ENCODE measurements around the gene TESK2.
A peak's percentile ranks its signal among the peaks of the same experiment; 100 is the strongest.
"Not testable (repeated sequence)": the region's sequence is repeated elsewhere in the genome, so short reads cannot be mapped to it uniquely, and the experiment has no call there.

TESK2 gene

DNA sequence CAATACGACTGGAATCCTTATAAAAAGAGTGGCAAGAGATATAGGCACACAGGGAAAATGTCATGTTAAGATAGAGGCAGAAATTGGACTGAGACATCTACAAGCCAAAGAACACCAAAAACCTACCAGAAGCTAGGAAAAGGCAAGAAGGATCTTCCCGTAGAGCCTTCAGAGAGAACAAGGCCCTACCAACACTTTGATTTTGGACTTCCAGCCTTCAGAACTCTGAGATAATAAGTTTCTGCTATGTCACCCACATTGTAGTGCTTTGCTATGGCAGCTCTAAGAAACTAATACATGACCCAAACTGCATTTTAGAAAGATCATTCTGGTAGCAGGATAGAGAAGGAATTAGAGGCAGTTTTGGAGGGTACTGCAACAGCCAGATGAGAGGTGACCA is 126.7 kb downstream of the TESK2 start:
- DNase-seq: no peak

- DNase-seq: not testable (repeated sequence)
Observed at GRCh38 chr1:45360981-45361380, 130.0 kb downstream of the TESK2 start.

- peak; percentile 50 for DNase-seq
Observed at GRCh38 chr1:45359882-45360513, 131.0 kb downstream of the TESK2 start.

- DNase-seq: no peak
Observed at GRCh38 chr1:45356186-45356585, 134.8 kb downstream of the TESK2 start.

GRCh38 chr1:45355683-45356082 is 135.3 kb downstream of the TESK2 start:
- no peak for DNase-seq

DNA sequence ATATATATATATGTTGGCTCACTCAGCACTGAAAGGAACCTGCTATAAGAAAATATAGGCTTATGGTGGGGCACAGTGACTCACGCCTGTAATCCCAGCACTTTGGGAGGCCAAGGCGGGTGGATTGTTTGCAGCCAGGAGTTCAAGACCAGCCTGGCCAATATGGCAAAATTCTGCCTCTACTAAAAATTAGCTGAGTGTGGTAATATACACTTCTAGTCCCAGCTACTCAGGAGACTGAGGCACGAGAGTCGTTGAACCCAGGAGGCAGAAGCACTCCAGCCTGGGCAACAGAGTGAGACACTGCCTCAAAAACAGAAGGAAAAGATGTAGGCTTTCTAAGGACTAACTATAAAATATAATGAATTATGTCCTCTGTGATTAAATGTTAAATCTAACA is 136.1 kb downstream of the TESK2 start:
- no peak for DNase-seq

DNA sequence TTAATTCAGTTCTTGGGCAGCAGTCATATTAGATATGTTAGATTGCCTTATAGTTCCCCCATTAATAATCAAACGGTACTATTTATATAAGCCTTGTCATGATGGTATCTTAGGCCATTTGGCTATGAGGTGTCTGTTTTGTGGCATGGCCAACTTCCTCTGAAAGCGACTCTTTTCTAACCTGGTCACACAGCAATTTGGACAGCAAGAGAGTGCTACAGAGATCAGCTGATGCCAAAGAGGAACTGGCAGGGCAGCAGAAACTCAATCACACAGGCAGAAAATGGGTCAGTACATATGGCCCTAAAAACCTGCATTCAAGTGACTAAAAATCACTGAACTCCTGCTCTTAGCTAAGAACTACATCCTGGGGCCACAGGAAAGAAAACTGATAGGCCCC is 137.3 kb downstream of the TESK2 start:
- no peak for DNase-seq

DNA sequence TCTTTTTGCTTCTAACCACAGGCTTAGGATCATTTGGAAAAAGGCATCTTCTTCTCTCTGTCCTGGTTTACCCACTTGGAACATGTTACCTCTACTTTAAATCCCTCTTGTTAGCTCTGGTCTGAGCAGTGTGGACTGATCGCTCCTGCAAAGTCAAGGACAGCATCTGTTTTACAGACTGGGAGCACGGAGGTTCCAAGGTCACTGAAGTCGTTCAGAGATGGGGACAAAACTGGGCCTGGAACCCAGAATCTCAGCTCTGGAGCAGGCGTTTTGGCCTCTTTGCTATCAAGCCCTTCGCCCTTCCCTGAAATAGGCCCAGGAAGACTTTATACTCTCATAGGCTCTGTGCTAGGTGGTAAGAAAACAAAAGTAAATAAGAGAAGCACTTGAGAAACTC is 139.5 kb downstream of the TESK2 start:
- no peak for DNase-seq

GRCh38 chr1:45348966-45349677 is 141.8 kb downstream of the TESK2 start:
- DNase-seq: no peak

GRCh38 chr1:45348609-45348965 is 142.4 kb downstream of the TESK2 start:
- DNase-seq: no peak

DNA sequence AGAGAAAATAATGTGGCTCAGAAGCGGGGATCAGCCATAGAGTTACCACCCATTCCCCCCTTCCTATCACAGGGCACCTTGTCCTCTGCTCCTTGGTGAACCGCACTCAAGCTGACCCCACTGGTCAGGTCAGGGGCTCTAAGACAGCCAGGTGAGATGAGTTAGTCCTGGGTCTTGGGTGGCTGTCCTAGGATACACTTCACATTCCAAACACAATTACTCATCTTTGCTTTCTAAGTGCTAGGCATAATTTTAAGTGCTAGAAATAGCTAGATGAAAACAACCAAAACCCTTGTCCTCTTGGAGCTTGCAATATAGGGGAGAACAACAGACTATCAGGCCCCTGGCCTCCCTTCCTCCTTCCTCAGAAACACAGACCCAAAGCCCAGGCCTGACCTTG is 142.9 kb downstream of the TESK2 start:
- DNase-seq: no peak

- DNase-seq: no peak
Observed at GRCh38 chr1:45346473-45346872, 144.5 kb downstream of the TESK2 start.

- DNase-seq: no peak
Observed at GRCh38 chr1:45345014-45345413, 145.9 kb downstream of the TESK2 start.

DNA sequence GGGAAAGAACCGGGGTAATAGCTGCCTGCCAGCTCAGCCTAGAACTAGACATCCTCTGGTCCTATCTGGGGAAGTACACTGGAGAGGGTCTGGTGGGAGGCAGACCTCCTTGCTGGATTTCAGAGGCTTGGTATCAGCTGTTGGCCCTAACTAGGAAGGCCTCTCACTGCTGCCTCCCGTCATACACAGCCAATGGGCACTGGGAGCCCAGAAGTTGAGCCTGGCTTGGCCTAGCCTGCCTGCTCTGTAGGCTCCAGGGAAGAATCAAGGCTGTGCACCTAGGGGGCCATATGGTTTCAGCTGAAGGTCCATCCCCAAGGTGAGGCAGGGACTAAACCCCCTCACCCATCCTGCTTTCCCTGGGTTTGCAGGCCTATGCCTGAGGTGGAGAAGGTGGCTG is 146.5 kb downstream of the TESK2 start:
- no peak for DNase-seq

DNA sequence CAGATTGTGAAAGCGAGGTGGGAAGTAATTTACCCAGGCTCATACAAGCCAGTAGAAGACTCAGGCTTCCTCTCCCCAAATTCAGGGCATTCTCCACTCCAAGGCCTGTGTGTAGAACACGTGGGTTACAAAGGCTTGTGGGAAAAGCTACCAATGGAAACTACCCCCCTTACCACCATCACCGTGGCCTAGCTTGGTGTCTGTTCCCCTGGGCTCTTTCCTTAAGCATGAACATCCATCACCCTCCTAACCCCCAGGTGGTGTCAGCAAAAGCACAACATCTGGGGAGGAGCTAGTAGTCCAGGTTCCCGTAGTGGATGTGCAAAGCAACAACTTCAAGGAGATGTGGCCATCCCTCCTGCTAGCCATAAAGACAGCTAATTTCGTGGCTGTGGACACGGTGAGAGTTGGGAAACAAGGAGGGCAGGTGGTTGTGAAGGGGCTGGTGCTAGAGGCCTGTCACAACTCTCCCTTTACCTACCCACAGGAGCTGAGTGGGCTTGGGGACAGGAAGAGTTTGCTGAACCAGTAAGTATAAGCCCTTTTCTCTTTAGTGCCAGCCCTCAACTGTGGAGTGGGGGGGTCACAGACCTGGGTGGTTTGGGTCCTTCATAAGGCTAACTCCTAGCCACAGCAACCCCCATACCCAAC is 150.0 kb downstream of the TESK2 start:
- DNase-seq: no peak

DNA sequence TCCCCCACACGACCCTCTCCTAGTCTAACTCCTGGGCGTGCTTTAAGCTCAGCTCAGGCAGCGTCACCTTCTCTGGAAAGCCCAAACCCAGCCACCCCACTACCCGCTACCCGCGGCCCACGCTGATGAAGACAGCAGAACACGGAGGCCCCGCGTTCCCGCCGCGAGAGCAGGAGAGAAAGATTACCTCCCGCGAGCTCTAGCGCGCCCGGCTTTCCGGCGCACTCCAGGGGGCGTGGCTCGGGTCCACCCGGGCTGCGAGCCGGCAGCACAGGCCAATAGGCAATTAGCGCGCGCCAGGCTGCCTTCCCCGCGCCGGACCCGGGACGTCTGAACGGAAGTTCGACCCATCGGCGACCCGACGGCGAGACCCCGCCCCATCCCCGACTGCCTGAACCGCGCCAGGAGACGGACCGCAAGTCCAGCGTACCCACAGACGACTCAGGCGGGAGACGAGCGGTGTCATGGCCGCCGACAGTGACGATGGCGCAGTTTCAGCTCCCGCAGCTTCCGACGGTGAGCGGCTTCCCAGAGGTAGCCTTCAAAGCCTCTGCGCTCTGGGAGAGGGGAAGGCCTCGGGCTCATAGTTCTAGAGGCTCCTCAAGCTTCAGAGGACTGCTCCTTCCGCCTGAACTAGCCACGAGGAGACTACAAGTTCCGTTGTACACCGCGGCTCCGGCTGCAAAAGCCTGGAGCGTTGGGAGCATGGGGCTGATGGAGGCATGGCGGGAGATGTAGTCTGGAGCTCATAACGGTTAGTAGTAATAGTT is 151.0 kb downstream of the TESK2 start, which contains the start of the genes MUTYH and TOE1:
Gene MUTYH (minus strand): TSS at position 652 of the 770 bp plus-strand sequence. CDS start 5,935 bp downstream, outside the sequence.
Gene TOE1 (plus strand): TSS at position 382 of the 770 bp plus-strand sequence. CDS start 83 bp downstream, at position 465.
- DNase-seq: peak; percentile 94

DNA sequence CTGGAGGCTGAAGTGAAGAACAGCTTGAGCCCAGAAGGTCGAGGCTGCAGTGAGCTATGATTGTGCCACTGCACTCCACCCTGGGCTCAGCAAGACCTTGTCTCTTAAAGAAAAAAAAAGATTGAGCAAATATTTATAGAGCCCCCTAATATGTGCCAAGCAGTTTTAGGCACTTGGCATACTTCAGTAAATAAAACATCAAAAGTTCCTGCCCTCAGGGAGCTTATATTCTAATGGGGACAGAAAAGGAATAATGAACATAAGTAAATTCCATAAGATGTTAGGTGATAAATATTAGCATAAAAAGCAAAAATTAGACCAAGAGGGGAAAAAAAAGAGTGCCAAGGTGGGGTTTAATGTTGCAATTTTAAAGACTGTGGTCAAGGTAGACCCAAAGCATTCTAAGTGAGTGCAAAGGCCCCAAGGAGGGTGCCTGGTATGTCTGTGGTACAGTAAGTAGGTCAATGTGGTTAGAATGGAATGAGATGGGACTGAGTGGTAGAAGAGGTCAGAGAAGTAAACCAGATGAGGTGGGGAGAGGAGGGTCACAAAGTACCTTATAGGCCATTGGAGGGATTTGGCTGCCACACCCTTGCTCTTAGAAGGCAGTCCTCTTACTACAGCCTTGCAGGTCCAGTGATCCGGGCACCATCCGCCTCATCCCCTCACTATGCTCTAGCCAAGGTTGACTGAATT is 153.2 kb downstream of the TESK2 start:
- DNase-seq: no peak

- DNase-seq: no peak
Observed at GRCh38 chr1:45335855-45336324, 155.1 kb downstream of the TESK2 start.

DNA sequence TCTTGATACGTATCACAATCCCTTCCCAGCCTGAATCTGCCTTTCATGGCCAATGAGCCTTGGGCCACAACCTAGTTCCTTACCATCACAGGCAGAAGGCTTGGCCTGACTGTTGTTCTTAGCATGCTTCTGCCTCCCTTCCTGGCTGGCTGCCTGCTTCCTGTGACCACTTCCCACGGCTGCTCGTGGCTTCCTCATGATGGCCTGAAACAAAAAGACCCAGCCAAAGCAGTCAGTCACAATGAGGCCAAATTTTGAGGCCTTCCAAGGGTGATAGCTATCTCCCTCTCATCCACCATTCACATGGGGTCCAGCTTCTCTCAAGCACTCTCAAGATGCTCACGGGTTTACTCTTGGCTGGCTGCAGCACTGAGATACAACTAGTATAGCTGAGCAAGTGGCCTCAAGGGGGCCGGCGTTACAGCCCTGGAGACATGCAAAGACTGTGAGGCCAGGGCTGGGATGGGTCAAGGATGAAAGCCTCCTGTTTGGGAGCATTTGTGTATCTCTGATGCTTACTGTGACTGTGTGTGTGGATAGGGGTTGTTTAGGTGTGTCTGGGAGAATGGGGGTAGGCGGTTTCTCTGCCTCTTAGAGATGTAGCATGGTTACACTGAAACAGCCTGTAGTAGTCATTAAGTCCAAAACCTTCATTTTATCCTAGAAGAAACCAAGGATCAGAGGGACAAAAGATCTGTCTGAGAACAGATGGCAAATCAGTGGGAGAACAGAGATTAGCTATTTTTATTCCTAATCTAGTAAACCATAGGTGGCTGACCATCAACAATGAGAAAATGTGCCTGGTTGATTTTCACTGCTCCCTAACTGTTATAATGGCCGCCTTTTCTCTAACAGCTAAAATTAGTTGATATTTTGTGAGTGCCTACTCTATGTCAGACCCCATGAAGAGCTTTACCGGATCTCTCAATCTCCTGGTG is 156.4 kb downstream of the TESK2 start:
- no peak for DNase-seq

DNA sequence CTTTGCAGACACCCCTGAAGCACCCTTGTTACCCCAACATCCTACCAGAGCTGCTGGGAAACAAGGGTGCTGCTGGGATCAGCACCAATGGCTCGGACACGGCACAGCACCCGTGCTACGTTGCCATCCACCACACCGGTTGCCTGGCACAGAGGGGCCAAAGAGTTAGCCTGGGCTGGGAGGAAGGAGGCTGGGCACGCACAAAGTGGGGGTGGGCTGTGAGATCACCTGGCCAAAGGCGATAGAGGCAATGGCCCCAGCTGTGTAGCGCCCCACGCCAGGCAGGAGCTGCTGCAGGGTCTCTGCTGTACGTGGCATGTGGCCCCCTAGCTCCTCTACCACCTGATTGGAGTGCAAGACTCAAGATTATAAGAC is 158.6 kb downstream of the TESK2 start:
- no peak for DNase-seq
